SK-N-SH (cell line): ENCODE results near the gene TIGD2. TPM values are rescaled to one million over a fixed set of nuclear protein-coding genes. Genes with fewer than 3 reads are reported as not detected.

ENCODE experiments used
- CTCF ChIA-PET: fragments of 300-600, 350-600 bp; formaldehyde crosslinking; extraction: SDS; loops from one replicate; lab custom pipeline; 2021; lab: Yijun Ruan, JAX
- POLR2A ChIA-PET: fragments of 350-600 bp; sonication (Branson Sonifier 250); formaldehyde crosslinking; extraction: SDS; loops from one replicate; lab custom pipeline; 2020; ENCODE audit warnings: antibody characterized with exemption, inconsistent platforms; lab: Yijun Ruan, JAX
- DNase-seq: peaks from one replicate; pipeline ENCODE4 v3.0.0; 2012
- H2AFZ ChIP-seq: fragments of 200-600 bp; sonication (generic); 2 replicates; pipeline ENCODE4 v1.8.1; 2016; ENCODE audit warnings: antibody characterized with exemption, mild to moderate bottlenecking, low read depth
- H3F3A ChIP-seq: fragments of 200-600 bp; sonication (generic); replicated peaks from 2 replicates; pipeline ENCODE3; 2016; ENCODE audit warnings: antibody characterized with exemption, mild to moderate bottlenecking; ENCODE audit not compliant: insufficient read depth
- H3K27ac ChIP-seq, 2 experiments: fragments of 200-500 bp in 1 of 2; fragments of 200-600 bp in 1 of 2; sonication (Bioruptor generic) in 1 of 2; sonication (generic), shearing (Covaris generic) in 1 of 2; 2 replicates each; pipeline versions ENCODE4 v1.5.1 to v1.6.1; 2014 to 2016; ENCODE audit warnings: low read depth in 2 of 2, inconsistent platforms in 1 of 2, low read length in 1 of 2, mild to moderate bottlenecking in 1 of 2, mixed read lengths in 1 of 2
- H3K27me3 ChIP-seq: fragments of 200-600 bp; sonication (generic), shearing (Covaris generic); 2 replicates; pipeline ENCODE4 v1.6.1; 2016; ENCODE audit warnings: mixed run types; ENCODE audit not compliant: insufficient read depth
- H3K36me3 ChIP-seq, 2 experiments: fragments of 200-500 bp in 1 of 2; fragments of 200-600 bp in 1 of 2; sonication (Bioruptor generic) in 1 of 2; sonication (generic) in 1 of 2; replicated peaks in 1 of 2; 2 replicates each; pipeline versions ENCODE3 to v1.5.1; 2014 to 2016; ENCODE audit warnings: low read length in 1 of 2, mild to moderate bottlenecking in 1 of 2; ENCODE audit not compliant: insufficient read depth in 2 of 2, control insufficient read depth in 1 of 2
- H3K4me1 ChIP-seq, 2 experiments: fragments of 200-500 bp in 1 of 2; fragments of 200-600 bp in 1 of 2; sonication (Bioruptor generic) in 1 of 2; sonication (generic), shearing (Covaris generic) in 1 of 2; 2 replicates each; pipeline versions ENCODE4 v1.5.1 to v1.6.1; 2014 to 2016; ENCODE audit warnings: low read depth in 1 of 2, low read length in 1 of 2, mixed run types in 1 of 2; ENCODE audit not compliant: insufficient read depth in 2 of 2, control insufficient read depth in 1 of 2
- H3K4me2 ChIP-seq: fragments of 200-600 bp; sonication (generic), shearing (Covaris generic); 2 replicates; pipeline ENCODE4 v1.6.1; 2017; ENCODE audit warnings: mixed run types
- H3K4me3 ChIP-seq, 2 experiments: fragments of 200-500 bp in 1 of 2; fragments of 200-600 bp in 1 of 2; sonication (Bioruptor generic) in 1 of 2; sonication (generic), shearing (Covaris generic) in 1 of 2; 2 replicates each; pipeline versions ENCODE4 v1.5.1 to v1.8.1; 2014 to 2016; ENCODE audit warnings: low read depth in 2 of 2, inconsistent platforms in 1 of 2, low read length in 1 of 2, mild to moderate bottlenecking in 1 of 2, mixed read lengths in 1 of 2, moderate library complexity in 1 of 2
- H3K79me2 ChIP-seq: fragments of 200-600 bp; sonication (generic); 2 replicates; pipeline ENCODE4 v1.8.1; 2017; ENCODE audit warnings: mild to moderate bottlenecking; ENCODE audit not compliant: insufficient read depth
- H3K9ac ChIP-seq: fragments of 200-600 bp; sonication (generic); 2 replicates; pipeline ENCODE4 v1.6.1; 2017; ENCODE audit warnings: mixed run types
- H3K9me2 ChIP-seq: fragments of 200-600 bp; sonication (generic); 2 replicates; pipeline ENCODE4 v1.6.1; 2017; ENCODE audit warnings: mixed run types
- H3K9me3 ChIP-seq: fragments of 200-600 bp; sonication (generic); 2 replicates; pipeline ENCODE4 v1.6.1; 2017; ENCODE audit warnings: mixed run types, mild to moderate bottlenecking, moderate library complexity
- H4K20me1 ChIP-seq: fragments of 200-600 bp; sonication (generic); 2 replicates; pipeline ENCODE4 v1.6.1; 2017; ENCODE audit warnings: mild to moderate bottlenecking, mixed run types; ENCODE audit not compliant: insufficient read depth
- CHD2 ChIP-seq: fragments of 150-350 bp; IDR thresholded peaks from 2 replicates; pipeline ENCODE4 v1.6.1; 2018; ENCODE audit warnings: low read length; ENCODE audit not compliant: partially characterized antibody
- ELF1 ChIP-seq: IDR thresholded peaks from 2 replicates; pipeline ENCODE4 v1.4.0; 2012
- EP300 ChIP-seq, 2 experiments: IDR thresholded peaks; 2 replicates each; pipeline versions ENCODE4 v1.4.0 to v1.6.1; 2012; ENCODE audit warnings: borderline replicate concordance in 1 of 2, low read depth in 1 of 2, low read length in 1 of 2
- EZH2phosphoT487 ChIP-seq: fragments of 200-600 bp; sonication (generic); IDR thresholded peaks from 2 replicates; pipeline ENCODE4 v1.6.1; 2017; ENCODE audit warnings: low read depth, mixed run types, mild to moderate bottlenecking, antibody characterized with exemption, moderate library complexity, borderline replicate concordance
- FOSL2 ChIP-seq: IDR thresholded peaks from 2 replicates; pipeline ENCODE4 v1.4.0; 2012; ENCODE audit warnings: low read depth, mild to moderate bottlenecking, moderate library complexity, borderline replicate concordance
- FOXJ3 ChIP-seq: sonication (generic); formaldehyde crosslinking; IDR thresholded peaks from 2 replicates; pipeline ENCODE4 v1.5.1; 2020; ENCODE audit warnings: mild to moderate bottlenecking, missing genetic modification reagents
- IRF3 ChIP-seq: fragments of 150-350 bp; IDR thresholded peaks from 2 replicates; pipeline ENCODE4 v1.6.1; 2016; ENCODE audit warnings: mild to moderate bottlenecking, low read depth, low read length
- JUND ChIP-seq: IDR thresholded peaks from 2 replicates; pipeline ENCODE4 v1.4.0; 2012
- NFIC ChIP-seq: IDR thresholded peaks from 2 replicates; pipeline ENCODE4 v1.4.0; 2012; ENCODE audit warnings: borderline replicate concordance
- NRF1 ChIP-seq: IDR thresholded peaks from 2 replicates; pipeline ENCODE4 v1.6.1; 2012; ENCODE audit warnings: low read depth, mild to moderate bottlenecking, low read length
- POLR2AphosphoS5 ChIP-seq: IDR thresholded peaks from 2 replicates; pipeline ENCODE4 v1.6.1; 2012; ENCODE audit warnings: low read depth, low read length
- RAD21 ChIP-seq: IDR thresholded peaks from 2 replicates; pipeline ENCODE4 v1.6.1; 2012; ENCODE audit warnings: mild to moderate bottlenecking, low read length
- REST ChIP-seq: IDR thresholded peaks from 2 replicates; pipeline ENCODE4 v1.6.1; 2012; ENCODE audit warnings: mild to moderate bottlenecking, low read depth, low read length, moderate library complexity
- RXRA ChIP-seq: IDR thresholded peaks from 2 replicates; pipeline ENCODE4 v1.4.0; 2012; ENCODE audit warnings: low read depth, mild to moderate bottlenecking, borderline replicate concordance
- TAF1 ChIP-seq: IDR thresholded peaks from 2 replicates; pipeline ENCODE4 v1.6.1; 2012; ENCODE audit warnings: low read depth, mild to moderate bottlenecking, low read length, moderate library complexity, borderline replicate concordance
- TCF12 ChIP-seq: IDR thresholded peaks from 2 replicates; pipeline ENCODE4 v1.4.0; 2012
- TEAD4 ChIP-seq: IDR thresholded peaks from 2 replicates; pipeline ENCODE4 v1.4.0; 2012; ENCODE audit warnings: mild to moderate bottlenecking, borderline replicate concordance; ENCODE audit not compliant: insufficient read depth
- YY1 ChIP-seq: IDR thresholded peaks from 2 replicates; pipeline ENCODE4 v1.4.0; 2012; ENCODE audit warnings: low read depth, mild to moderate bottlenecking
- WGBS: methylation state at CpG from one replicate; pipeline ENCODE4 v1.1.6; 2017; ENCODE audit warnings: low lambda C conversion rate; 5-methylcytosine and 5-hydroxymethylcytosine counted together
- polyA plus RNA-seq, 3 experiments: library from polyadenylated mRNA; depleted of rRNA; stranded (reverse); fragments of >200 nt; gene quantifications; 2 replicates each; pipeline ENCODE4 v1.2.3, GENCODE V29; 2012

TIGD2 gene
- polyA plus RNA-seq, 1 of the 3 experiments (the other 2 are of a cell fraction): 0.84 TPM

DNA sequence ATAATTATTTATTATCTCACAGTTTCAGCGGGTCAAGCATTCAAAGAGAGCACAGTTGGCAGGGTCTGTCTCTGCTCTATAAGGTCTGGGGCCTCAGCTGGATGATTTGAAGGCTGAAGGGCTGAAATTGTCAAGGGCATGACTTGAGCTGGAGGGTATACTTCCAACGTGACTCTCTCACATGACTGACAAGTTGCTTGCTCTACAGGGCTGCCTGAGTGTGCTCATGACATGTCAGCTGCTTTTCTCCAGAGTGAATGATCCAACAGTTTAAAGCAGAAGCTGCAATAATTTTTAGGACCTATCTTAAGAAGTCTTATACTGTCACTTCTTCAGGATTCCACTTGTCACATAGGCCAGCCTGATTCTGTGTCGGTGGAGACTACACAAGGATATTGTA lies 51.2 kb downstream of the TIGD2 start:
- no peaks in the 10 kb centered on the region for H3K4me1 ChIP-seq
- WGBS: 31% methylated on average over 3 of the region's 3 CpGs
- POLR2A ChIA-PET: no interaction called here

GRCh38 chr4:89162987-89163386 lies 51.7 kb downstream of the TIGD2 start:
- CTCF ChIA-PET: interaction anchor here (0.7 to 1.6 kb wide), 5 partner anchors 9 to 272 kb away, joined by 3 to 6 read pairs (median 5); no protein-coding TSS in a partner anchor
- WGBS: 32% methylated on average over 4 of the region's 4 CpGs

More for the DNA sequence above, 51.2 kb downstream of the TIGD2 start:
- TF ChIP-seq FOSL2 (no peak), NRF1 (no peak), EZH2phosphoT487 (no peak), NFIC (no peak), POLR2AphosphoS5 (no peak), ELF1 (no peak)
- no peak for DNase-seq
- Histone ChIP-seq H3K9ac (no peak overlapping the region), H3K27me3 (no peaks in the 10 kb centered on the region), H3K79me2 (no peaks in the 10 kb centered on the region), H2AFZ (no peak overlapping the region), H3K4me3 (no peak overlapping the region), H3K27ac (no peak overlapping the region), H3K9me3 (no peaks in the 10 kb centered on the region), H3K4me2 (no peak overlapping the region), H3K9me2 (no peaks in the 10 kb centered on the region), H3F3A (no peaks in the 10 kb centered on the region), H3K36me3 (no peaks in the 10 kb centered on the region), H4K20me1 (no peaks in the 10 kb centered on the region)
- CTCF ChIA-PET: interaction anchor here (0.5 to 1.6 kb wide), 5 partner anchors 9 to 272 kb away, joined by 3 to 6 read pairs (median 5); no protein-coding TSS in a partner anchor

More at GRCh38 chr4:89162987-89163386, 51.7 kb downstream of the TIGD2 start:
- H3K4me1 ChIP-seq: no peaks in the 10 kb centered on the region
- no peaks in the 10 kb centered on the region for H3F3A ChIP-seq
- H3K79me2 ChIP-seq: no peaks in the 10 kb centered on the region
- H3K27ac ChIP-seq: no peak overlapping the region
- no peaks in the 10 kb centered on the region for H3K9me2 ChIP-seq
- no peak overlapping the region for H3K9ac ChIP-seq
- TF ChIP-seq NFIC: no peak
- TF ChIP-seq YY1: no peak
- no peak for TF ChIP-seq TAF1
- no peak for TF ChIP-seq RAD21
- TF ChIP-seq EP300 (IDR thresholded peaks at IDR 0.05; ENCODE audit: borderline replicate concordance in 1 of 2, low read depth in 1 of 2, low read length in 1 of 2): no peak
- no peak for TF ChIP-seq TCF12
- no peak for TF ChIP-seq TEAD4
- TF ChIP-seq CHD2: no peak
- no peak for TF ChIP-seq ELF1
- TF ChIP-seq FOXJ3 (CRISPR knock-in tag): no peak
- TF ChIP-seq JUND: no peak
- no peak for TF ChIP-seq POLR2AphosphoS5
- TF ChIP-seq RXRA: no peak
- TF ChIP-seq IRF3: no peak
- TF ChIP-seq REST: no peak
- POLR2A ChIA-PET: no interaction called here
- no peaks in the 10 kb centered on the region for H4K20me1 ChIP-seq
- no peak overlapping the region for H3K4me3 ChIP-seq
- H3K9me3 ChIP-seq: no peaks in the 10 kb centered on the region
- no peaks in the 10 kb centered on the region for H3K36me3 ChIP-seq
- H3K27me3 ChIP-seq: no peaks in the 10 kb centered on the region
- no peak overlapping the region for H2AFZ ChIP-seq
- no peak for DNase-seq
- no peak overlapping the region for H3K4me2 ChIP-seq
